ENCODE data around the gene TAPBPL. TPM values are rescaled to one million over a fixed set of nuclear protein-coding genes. Genes with fewer than 3 reads are reported as not detected.

TAPBPL gene
- total and polyA plus RNA-seq, 10 donors: 15.0 to 50.1 (median 39.0) TPM

GRCh38 chr12:6460751-6461371, 9.0 kb downstream of the TAPBPL start:
- Histone ChIP-seq H3K4me3 (peak overlapping the region in 2 of 8 donors; percentile 6 to 55), H3K27me3 (replicated peaks in 1 of 7) (no peaks in the 10 kb centered on the region), H3K4me1 (peaks cover 52 to 99% (median 72%) of the 10 kb centered on the region in 6 donors), H3K9me3 (no peaks in the 10 kb centered on the region), H3K36me3 (peaks cover 6 to 100% (median 65%) of the 10 kb centered on the region in 6 donors), H3K27ac (peak overlapping the region; percentile 46 to 94 (median 89))
- peak; percentile 17 to 59 (median 38) for TF ChIP-seq POLR2AphosphoS5 (IDR thresholded peaks at IDR 0.05)
- TF ChIP-seq POLR2A (IDR thresholded peaks at IDR 0.05): no peak
- DNase-seq: no peak
- intact Hi-C loops (cut with DNase I; ENCODE audit: low total_unique reads): loop anchor here (5.0 to 10.0 kb wide), 2 partner anchors 34 to 126 kb away; no protein-coding TSS in a partner anchor
- whole genome bisulfite sequencing, 5 donors: 54 to 61% (median 58%) methylated on average over 6 to 10 of the region's 10 CpGs

- peaks cover 55 to 100% (median 80%) of the 10 kb centered on the region in 6 donors for H3K4me1 ChIP-seq
- DNase-seq: peak; percentile 96
- H3K36me3 ChIP-seq: peaks cover 6 to 100% (median 67%) of the 10 kb centered on the region in 6 donors
- intact Hi-C loops (cut with DNase I; ENCODE audit: low total_unique reads): loop anchor here (5.0 to 10.0 kb wide), 2 partner anchors 34 to 127 kb away; no protein-coding TSS in a partner anchor
- no peaks in the 10 kb centered on the region for H3K27me3 ChIP-seq (replicated peaks in 1 of 7)
- peak overlapping the region in 2 of 8 donors; percentile 6 to 55 for H3K4me3 ChIP-seq
- TF ChIP-seq CTCF (IDR thresholded peaks at IDR 0.05 in 8 of 11, conservative IDR thresholded peaks at IDR 0.05 in 3 of 11): no peak
- TF ChIP-seq POLR2AphosphoS5 (IDR thresholded peaks at IDR 0.05): peak; percentile 58 to 95 (median 88)
- TF ChIP-seq POLR2A (IDR thresholded peaks at IDR 0.05): peak in 1 of 3 donors; percentile 41
- H3K27ac ChIP-seq: peak overlapping the region; percentile 46 to 94 (median 89)
- no peaks in the 10 kb centered on the region for H3K9me3 ChIP-seq
- 21 to 42% (median 27%) methylated on average over 15 of the region's 15 CpGs for WGBS, 5 donors
These were observed 9.8 kb downstream of the TAPBPL start for GRCh38 chr12:6461401-6462233.

- no peak for DNase-seq
- H3K27ac ChIP-seq: peak overlapping the region; percentile 46 to 94 (median 89)
- TF ChIP-seq POLR2AphosphoS5 (IDR thresholded peaks at IDR 0.05) (no peak), CTCF (IDR thresholded peaks at IDR 0.05 in 8 of 11, conservative IDR thresholded peaks at IDR 0.05 in 3 of 11) (no peak), POLR2A (IDR thresholded peaks at IDR 0.05) (no peak)
- peaks cover 57 to 100% (median 82%) of the 10 kb centered on the region in 6 donors for H3K4me1 ChIP-seq
- WGBS, 5 donors: 71 to 83% (median 74%) methylated on average over 14 of the region's 14 CpGs
- peak overlapping the region in 2 of 8 donors; percentile 4 to 55 for H3K4me3 ChIP-seq
- H3K27me3 ChIP-seq (replicated peaks in 1 of 7): no peaks in the 10 kb centered on the region
- peaks cover 6 to 100% (median 59%) of the 10 kb centered on the region in 6 donors for H3K36me3 ChIP-seq
- intact Hi-C loops (cut with DNase I; ENCODE audit: low total_unique reads): loop anchor here (5.0 to 10.0 kb wide), 2 partner anchors 35 to 128 kb away; no protein-coding TSS in a partner anchor
- no peaks in the 10 kb centered on the region for H3K9me3 ChIP-seq
These were observed 10.6 kb downstream of the TAPBPL start for GRCh38 chr12:6462234-6462995.

- peak overlapping the region in 1 of 8 donors; percentile 55 for H3K4me3 ChIP-seq
- DNase-seq: no peak
- WGBS, 5 donors: 20 to 47% (median 34%) methylated on average over 7 of the region's 7 CpGs
- peaks cover 6 to 100% (median 51%) of the 10 kb centered on the region in 6 donors for H3K36me3 ChIP-seq
- H3K9me3 ChIP-seq: no peaks in the 10 kb centered on the region
- peak overlapping the region; percentile 46 to 94 (median 89) for H3K27ac ChIP-seq
- no peaks in the 10 kb centered on the region for H3K27me3 ChIP-seq (replicated peaks in 1 of 7)
- peaks cover 57 to 100% (median 87%) of the 10 kb centered on the region in 6 donors for H3K4me1 ChIP-seq
- peak in 1 of 3 donors; percentile 57 for TF ChIP-seq POLR2AphosphoS5 (IDR thresholded peaks at IDR 0.05)
- TF ChIP-seq POLR2A (IDR thresholded peaks at IDR 0.05): no peak
- intact Hi-C loops (cut with DNase I; ENCODE audit: low total_unique reads): loop anchor here (5.0 to 10.0 kb wide), 2 partner anchors 36 to 128 kb away; no protein-coding TSS in a partner anchor
These were observed 11.4 kb downstream of the TAPBPL start for GRCh38 chr12:6463216-6463615.
